GM13977 (cell line): ENCODE results near the gene H1-8.

Experiments
- DNase-seq: peaks from one replicate; pipeline ENCODE4 v3.0.0; 2012; ENCODE audit warnings: low spot score
- CTCF ChIP-seq: IDR thresholded peaks from 2 replicates; pipeline ENCODE4 v1.5.1; 2012; ENCODE audit warnings: mild to moderate bottlenecking, control low read depth; ENCODE audit not compliant: insufficient read depth; ENCODE audit errors: extremely low read depth, missing control alignments
- in situ Hi-C: fragments of 300-500 bp; cut with MboI; formaldehyde crosslinking; loops from one replicate; pipeline ENCODE4 v1.12.0; 2022; ENCODE audit warnings: low sequenced_read_pairs, low pct_unique_long_range_greater_than_20kb, mixed read lengths, inconsistent platforms; ENCODE audit not compliant: unreplicated experiment

H1-8 gene

DNA sequence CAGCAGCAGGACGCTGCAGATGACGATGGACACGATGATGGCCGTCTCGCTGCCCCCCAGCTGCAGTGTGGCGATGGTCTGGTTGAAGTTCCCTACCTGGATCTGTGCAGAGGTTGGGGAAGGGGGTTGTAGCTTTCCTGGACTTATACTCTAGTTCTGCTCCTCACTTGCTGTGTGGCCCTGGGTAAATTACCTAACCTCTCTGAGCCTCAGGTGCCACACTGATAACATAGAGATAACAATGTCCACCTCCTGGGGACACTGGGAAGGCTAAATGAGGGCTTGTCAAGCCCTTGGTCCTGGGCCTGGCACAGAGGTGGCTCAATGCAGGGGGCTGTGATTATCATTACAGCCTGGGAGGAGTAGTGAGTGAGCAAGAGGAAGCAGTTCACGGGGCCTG is 26.9 kb downstream of the H1-8 start:
- in situ Hi-C loops = no loop called here
- TF ChIP-seq CTCF = no peak
- no peak for DNase-seq

DNA sequence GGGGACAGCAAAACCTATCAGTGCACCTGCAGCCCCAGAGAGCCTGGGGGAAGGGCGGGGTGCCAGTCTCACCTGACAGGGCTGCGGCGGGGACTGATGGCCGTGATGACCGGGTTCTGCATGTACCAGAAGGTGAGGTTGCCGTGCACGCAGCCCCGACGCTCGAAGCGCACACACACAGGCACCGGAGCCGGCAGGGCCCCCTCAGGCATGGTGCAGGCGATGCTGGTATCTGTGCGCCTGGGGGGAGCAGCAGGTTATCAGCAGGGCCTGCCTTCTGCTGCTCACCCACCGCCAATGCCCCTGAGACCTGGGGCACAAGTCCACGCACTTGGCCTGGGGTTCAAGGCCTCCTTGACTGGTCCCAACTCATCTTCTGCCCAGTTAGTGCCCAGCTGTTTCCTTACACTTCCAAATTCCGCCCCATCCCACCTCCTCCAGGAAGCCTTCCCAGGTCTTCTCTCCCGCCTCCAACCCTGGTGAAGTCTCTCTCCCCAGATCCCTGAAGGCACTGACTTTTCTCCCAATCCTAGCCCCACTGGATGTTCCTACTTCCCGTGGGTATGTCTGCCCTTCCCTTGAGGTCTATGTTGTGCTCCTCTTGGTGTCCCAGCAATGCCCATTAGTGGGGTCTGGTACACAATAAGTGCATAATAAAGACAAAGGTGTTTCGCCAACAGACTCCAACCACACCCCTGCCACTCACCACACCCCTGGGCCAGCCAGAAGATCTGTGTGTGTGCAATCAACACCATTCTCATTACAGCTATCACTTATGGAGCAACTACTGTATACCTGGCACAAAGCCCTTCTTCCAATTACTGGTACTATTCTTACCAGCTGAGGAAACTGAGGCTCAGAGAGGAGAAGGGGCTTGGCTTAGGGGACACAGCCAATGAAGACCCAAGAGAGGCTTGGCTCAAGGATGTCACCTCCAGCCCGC is 28.9 kb downstream of the H1-8 start:
- no peak for TF ChIP-seq CTCF
- no peak for DNase-seq
- in situ Hi-C loops = no loop called here

- in situ Hi-C loops = no loop called here
- TF ChIP-seq CTCF = no peak
- DNase-seq = no peak
These were observed 29.6 kb downstream of the H1-8 start for GRCh38 chr3:129572603-129573002.

GRCh38 chr3:129573493-129573892 is 30.5 kb downstream of the H1-8 start:
- DNase-seq = no peak
- TF ChIP-seq CTCF = no peak
- in situ Hi-C loops = no loop called here

- no peak for DNase-seq
- in situ Hi-C loops = no loop called here
These were observed 31.2 kb downstream of the H1-8 start for GRCh38 chr3:129574206-129574605.

More at GRCh38 chr3:129574206-129574605, 31.2 kb downstream of the H1-8 start:
- TF ChIP-seq CTCF = no peak
